OCI-LY3 (cell line): ENCODE results near the gene VEGFC.

ENCODE experiments used
- CTCF ChIP-seq: fragments of 200-600, 300-600 bp; sonication (generic); IDR thresholded peaks from 2 replicates; pipeline ENCODE4 v1.5.1; 2014; ENCODE audit warnings: antibody characterized with exemption, low read length, low read depth
- EZH2phosphoT487 ChIP-seq: fragments of 200-600 bp; shearing (Covaris generic); IDR thresholded peaks from 2 replicates; pipeline ENCODE4 v1.6.1; 2018; ENCODE audit warnings: antibody characterized with exemption, mixed run types, low read depth

GRCh38 chr4:176745902-176746301 is 46.8 kb downstream of the VEGFC start:
- TF ChIP-seq CTCF = no peak
- TF ChIP-seq EZH2phosphoT487 = no peak
